Stimulated activated CD4-positive, alpha-beta T cell treated with anti-CD3 and anti-CD28 coated beads, Interleukin-15, amount 100 ng/mL, for 48 hours (primary cell): ENCODE data around the gene C17orf113.
"Not testable (repeated sequence)": the region's sequence is repeated elsewhere in the genome, so short reads cannot be mapped to it uniquely, and the experiment has no call there.

Experiments used
- DNase-seq, 2 donors: peaks; one replicate each; pipeline ENCODE4 v3.0.0-alpha.2; 2020; ENCODE audit warnings: low read depth in 2 of 2

C17orf113 gene

GRCh38 chr17:42016941-42017865 is 33.2 kb downstream of the C17orf113 start, which contains the start of gene DNAJC7:
Gene DNAJC7, minus strand, starts transcription at chr17:42017439. Its CDS starts 23 bp downstream, at chr17:42017416.
- DNase-seq, result peak; percentile 86 to 87

- no peak for DNase-seq
Measured at GRCh38 chr17:42016411-42016831, 34.0 kb downstream of the C17orf113 start.

GRCh38 chr17:42013740-42014139 is 36.7 kb downstream of the C17orf113 start:
- DNase-seq, result not testable (repeated sequence)

- DNase-seq, result not testable (repeated sequence)
Measured at GRCh38 chr17:42012363-42012762, 38.0 kb downstream of the C17orf113 start.

GRCh38 chr17:42010898-42011516 is 39.4 kb downstream of the C17orf113 start:
- no peak for DNase-seq

GRCh38 chr17:42010266-42010680 is 40.1 kb downstream of the C17orf113 start:
- DNase-seq, result not testable (repeated sequence)

GRCh38 chr17:42009170-42009569 is 41.2 kb downstream of the C17orf113 start:
- no peak for DNase-seq

- DNase-seq, result no peak
Measured at GRCh38 chr17:42005166-42005565, 45.2 kb downstream of the C17orf113 start.

GRCh38 chr17:42002792-42003301 is 47.6 kb downstream of the C17orf113 start:
- no peak for DNase-seq

- DNase-seq, result no peak
Measured at GRCh38 chr17:42002175-42002791, 48.1 kb downstream of the C17orf113 start.

- no peak for DNase-seq
Measured at GRCh38 chr17:42001729-42002128, 48.7 kb downstream of the C17orf113 start.

- no peak for DNase-seq
Measured at GRCh38 chr17:42000413-42001133, 49.8 kb downstream of the C17orf113 start.

GRCh38 chr17:41998497-41998896 is 51.9 kb downstream of the C17orf113 start:
- no peak for DNase-seq

GRCh38 chr17:41996855-41997164 is 53.6 kb downstream of the C17orf113 start:
- no peak for DNase-seq

- no peak for DNase-seq
Measured at GRCh38 chr17:41992576-41992975, 57.8 kb downstream of the C17orf113 start.

GRCh38 chr17:41989702-41990419 is 60.5 kb downstream of the C17orf113 start:
- DNase-seq, result no peak

- DNase-seq, result no peak
Measured at GRCh38 chr17:41988418-41988817, 62.0 kb downstream of the C17orf113 start.
